T47D (cell line): ENCODE results near the gene PRSS12.
"Not testable (repeated sequence)": the region's sequence is repeated elsewhere in the genome, so short reads cannot be mapped to it uniquely, and the experiment has no call there.

Source experiments
- DNase-seq, 2 experiments: peaks; one replicate each; pipeline versions ENCODE4 v3.0.0 to v3.0.0-alpha.2; 2011 to 2012; ENCODE audit warnings: low read depth in 1 of 2, low spot score in 1 of 2
- JUND ChIP-seq: IDR thresholded peaks from 2 replicates; pipeline ENCODE4 v1.6.1; 2012; ENCODE audit warnings: low read depth
- in situ Hi-C: cut with HindIII; loops from 2 replicates; pipeline ENCODE4 v1.10.0; 2016; ENCODE audit warnings: low sequenced_read_pairs, low pct_unique_long_range_greater_than_20kb

Gene PRSS12

GRCh38 chr4:118331352-118331751, 21.5 kb downstream of the PRSS12 start:
- in situ Hi-C loops: no loop called here
- no peak for DNase-seq
- TF ChIP-seq JUND: no peak

- no peak for TF ChIP-seq JUND
- DNase-seq: no peak
- in situ Hi-C loops: no loop called here
Observed at GRCh38 chr4:118329849-118330248, 23.0 kb downstream of the PRSS12 start.

GRCh38 chr4:118327554-118328241, 25.1 kb downstream of the PRSS12 start:
- DNase-seq: no peak
- TF ChIP-seq JUND: no peak
- in situ Hi-C loops: no loop called here

GRCh38 chr4:118326585-118326984, 26.2 kb downstream of the PRSS12 start:
- no peak for DNase-seq
- in situ Hi-C loops: no loop called here
- no peak for TF ChIP-seq JUND

GRCh38 chr4:118325431-118325830, 27.4 kb downstream of the PRSS12 start:
- no peak for DNase-seq
- no peak for TF ChIP-seq JUND
- in situ Hi-C loops: no loop called here

- DNase-seq: no peak
- in situ Hi-C loops: no loop called here
- TF ChIP-seq JUND: no peak
Observed at GRCh38 chr4:118322831-118323502, 29.8 kb downstream of the PRSS12 start.

- TF ChIP-seq JUND: no peak
- DNase-seq: no peak
- in situ Hi-C loops: no loop called here
Observed at GRCh38 chr4:118318931-118319330, 33.9 kb downstream of the PRSS12 start.

GRCh38 chr4:118317691-118318090, 35.1 kb downstream of the PRSS12 start:
- no peak for TF ChIP-seq JUND

GRCh38 chr4:118314221-118314620, 38.6 kb downstream of the PRSS12 start:
- in situ Hi-C loops: no loop called here
- no peak for DNase-seq
- TF ChIP-seq JUND: no peak

More at GRCh38 chr4:118317691-118318090, 35.1 kb downstream of the PRSS12 start:
- in situ Hi-C loops: no loop called here
- DNase-seq: no peak

GRCh38 chr4:118313098-118313497, 39.7 kb downstream of the PRSS12 start:
- TF ChIP-seq JUND: no peak
- DNase-seq: no peak
- in situ Hi-C loops: no loop called here

GRCh38 chr4:118308306-118309030, 44.3 kb downstream of the PRSS12 start:
- TF ChIP-seq JUND: no peak
- in situ Hi-C loops: no loop called here
- no peak for DNase-seq

GRCh38 chr4:118307643-118308042, 45.2 kb downstream of the PRSS12 start:
- no peak for TF ChIP-seq JUND
- no peak for DNase-seq
- in situ Hi-C loops: no loop called here

GRCh38 chr4:118299619-118300018, 53.2 kb downstream of the PRSS12 start:
- in situ Hi-C loops, DNase-seq: not testable (repeated sequence)

- no peak for TF ChIP-seq JUND
- no peak for DNase-seq
- in situ Hi-C loops: no loop called here
Observed at GRCh38 chr4:118296729-118297128, 56.1 kb downstream of the PRSS12 start.
